ENCODE measurements around the gene OTUD5.
"Not testable (repeated sequence)": the region's sequence is repeated elsewhere in the genome, so short reads cannot be mapped to it uniquely, and the experiment has no call there.

OTUD5 gene

GRCh38 chrX:48876944-48877343 is 80.5 kb downstream of the OTUD5 start:
- DNase-seq (ENCODE audit: low spot score): not testable (repeated sequence)
